ENCODE data around the gene TRMT10A. TPM values are rescaled to one million over a fixed set of nuclear protein-coding genes. Genes with fewer than 3 reads are reported as not detected.

The TRMT10A gene
- total RNA-seq, 1 experiment from 2014 or later, result 6.1 TPM

DNA sequence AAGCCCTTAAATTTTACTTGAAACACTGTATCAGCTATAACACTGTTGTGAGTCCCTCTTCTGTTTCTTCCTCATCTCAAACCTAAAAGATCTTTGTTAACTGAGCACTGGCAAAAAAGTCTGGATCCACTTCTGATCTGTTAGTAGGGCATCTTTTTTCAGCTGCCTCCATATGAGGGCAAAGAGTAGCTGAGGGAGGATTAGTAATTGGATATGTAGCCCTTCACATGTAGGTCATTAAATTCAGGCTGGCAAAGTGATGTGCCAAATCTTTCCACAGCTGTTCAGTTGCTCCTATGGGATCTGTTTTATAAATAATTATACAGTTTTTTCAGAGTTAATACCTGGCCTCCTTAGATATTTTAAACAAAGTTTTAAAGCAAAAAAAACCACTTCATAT lies 1.1 kb upstream of the TRMT10A start:
- DNase-seq, result no peak
- Histone ChIP-seq H4K20me1 (ENCODE audit: insufficient read depth) (no peaks in the 10 kb centered on the region), H2AFZ (peak overlapping the region; percentile 81; the same call in 1 of the 2 replicates), H3K4me2 (peak overlapping the region; percentile 84; the same call in 1 of the 2 replicates), H3K4me1 (replicated peaks; ENCODE audit: insufficient read depth) (0 out of 2 replicates have a peak, but pooled peaks cover 9% of the 10 kb centered on the region), H3K79me2 (ENCODE audit: low read depth) (no peaks in the 10 kb centered on the region), H3K9me2 (ENCODE audit: insufficient read depth) (no peaks in the 10 kb centered on the region), H3K4me3 (no peak overlapping the region), H3K27ac (no peak overlapping the region), H3F3A (ENCODE audit: insufficient read depth, low read depth) (peaks cover 16% of the 10 kb centered on the region), H3K36me3 (ENCODE audit: low read depth) (no peaks in the 10 kb centered on the region), H3K27me3 (ENCODE audit: insufficient read depth, low read depth) (no peaks in the 10 kb centered on the region), H3K9me3 (ENCODE audit: insufficient read depth, low read depth) (no peaks in the 10 kb centered on the region)
- BruUV-seq (replicated peaks), result no TSS peak
- TF ChIP-seq, protein P1, sequence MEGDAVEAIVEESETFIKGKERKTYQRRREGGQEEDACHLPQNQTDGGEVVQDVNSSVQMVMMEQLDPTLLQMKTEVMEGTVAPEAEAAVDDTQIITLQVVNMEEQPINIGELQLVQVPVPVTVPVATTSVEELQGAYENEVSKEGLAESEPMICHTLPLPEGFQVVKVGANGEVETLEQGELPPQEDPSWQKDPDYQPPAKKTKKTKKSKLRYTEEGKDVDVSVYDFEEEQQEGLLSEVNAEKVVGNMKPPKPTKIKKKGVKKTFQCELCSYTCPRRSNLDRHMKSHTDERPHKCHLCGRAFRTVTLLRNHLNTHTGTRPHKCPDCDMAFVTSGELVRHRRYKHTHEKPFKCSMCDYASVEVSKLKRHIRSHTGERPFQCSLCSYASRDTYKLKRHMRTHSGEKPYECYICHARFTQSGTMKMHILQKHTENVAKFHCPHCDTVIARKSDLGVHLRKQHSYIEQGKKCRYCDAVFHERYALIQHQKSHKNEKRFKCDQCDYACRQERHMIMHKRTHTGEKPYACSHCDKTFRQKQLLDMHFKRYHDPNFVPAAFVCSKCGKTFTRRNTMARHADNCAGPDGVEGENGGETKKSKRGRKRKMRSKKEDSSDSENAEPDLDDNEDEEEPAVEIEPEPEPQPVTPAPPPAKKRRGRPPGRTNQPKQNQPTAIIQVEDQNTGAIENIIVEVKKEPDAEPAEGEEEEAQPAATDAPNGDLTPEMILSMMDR (conservative IDR thresholded peaks at IDR 0.05), result no peak
- no peak for TF ChIP-seq EZH2 (IDR thresholded peaks at IDR 0.05; ENCODE audit: low read depth)
- CTCF ChIA-PET, result no interaction called here
- POLR2A ChIA-PET (ENCODE audit: unreplicated experiment), result interaction anchor here (0.6 kb wide), 1 partner anchor 382 kb away, joined by 9 read pairs; no protein-coding TSS in a partner anchor
- intact Hi-C loops (cut with micrococcal nuclease; ENCODE audit: unreplicated experiment), result no loop called here

DNA sequence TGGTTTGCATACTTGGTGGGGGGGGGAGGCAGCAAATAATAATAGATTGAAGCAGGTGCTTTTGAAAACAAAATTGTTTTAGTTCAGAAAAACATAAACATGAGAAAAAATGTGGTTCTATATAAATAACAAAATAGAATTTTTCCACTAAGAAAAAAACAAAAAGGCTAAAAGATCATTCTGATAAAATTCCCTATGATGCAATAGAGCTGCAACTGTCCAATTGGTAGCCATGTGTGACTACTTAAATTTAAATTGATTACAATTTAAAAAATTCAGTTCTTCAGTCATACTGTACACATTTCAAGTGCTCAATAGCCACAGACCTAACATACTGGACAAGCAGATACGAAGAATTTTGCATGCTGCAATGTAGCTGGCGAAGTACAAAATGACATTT lies 11.0 kb downstream of the TRMT10A start:
- Histone ChIP-seq H3K27me3 (ENCODE audit: insufficient read depth, low read depth) (no peaks in the 10 kb centered on the region), H3K9me3 (ENCODE audit: insufficient read depth, low read depth) (no peaks in the 10 kb centered on the region), H2AFZ (no peak overlapping the region), H3K27ac (no peak overlapping the region), H3F3A (ENCODE audit: insufficient read depth, low read depth) (no peaks in the 10 kb centered on the region), H3K4me3 (no peak overlapping the region), H3K36me3 (ENCODE audit: low read depth) (no peaks in the 10 kb centered on the region), H4K20me1 (ENCODE audit: insufficient read depth) (0 out of 2 replicates have a peak, but pooled peaks cover 4% of the 10 kb centered on the region), H3K4me1 (replicated peaks; ENCODE audit: insufficient read depth) (no peaks in the 10 kb centered on the region), H3K9me2 (ENCODE audit: insufficient read depth) (no peaks in the 10 kb centered on the region), H3K4me2 (no peak overlapping the region), H3K79me2 (ENCODE audit: low read depth) (no peaks in the 10 kb centered on the region)
- DNase-seq, result no peak
- no TSS peak for BruUV-seq (replicated peaks)
- TF ChIP-seq EZH2 (IDR thresholded peaks at IDR 0.05; ENCODE audit: low read depth), result no peak
- TF ChIP-seq, protein P1 (conservative IDR thresholded peaks at IDR 0.05), result no peak
- intact Hi-C loops (cut with micrococcal nuclease; ENCODE audit: unreplicated experiment), result no loop called here
- ChIA-PET POLR2A (ENCODE audit: unreplicated experiment) (no interaction called here), CTCF (no interaction called here)

DNA sequence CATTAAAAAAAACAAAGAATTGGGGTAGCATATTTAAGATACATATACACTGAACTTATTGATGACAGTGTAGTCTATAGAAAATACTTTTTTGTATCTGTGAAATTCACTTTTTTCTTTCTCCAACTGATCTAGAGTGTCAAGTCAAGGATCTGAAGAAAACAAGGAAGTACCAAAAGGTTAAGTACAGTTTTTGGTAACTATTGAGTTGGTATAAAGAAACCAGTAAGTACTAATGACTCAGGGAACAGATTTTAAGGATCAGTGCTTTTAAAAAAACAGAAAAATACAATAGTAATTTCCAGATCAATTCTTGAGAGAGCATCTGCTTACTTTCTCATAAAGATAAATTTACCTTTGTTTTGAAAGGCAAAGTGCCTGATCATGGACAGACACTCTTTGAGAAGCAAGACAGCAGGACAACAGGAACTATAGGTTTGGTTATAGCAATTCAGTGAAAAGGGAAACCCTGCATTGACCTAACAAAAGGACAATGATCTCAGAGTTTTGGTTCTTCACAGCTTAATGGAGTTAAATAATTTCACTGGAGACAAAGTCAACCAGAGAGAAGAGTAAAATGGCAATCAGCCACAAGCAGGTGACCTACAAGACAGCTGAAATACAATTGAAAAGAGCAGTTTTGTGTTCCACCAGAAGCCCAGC lies 23.4 kb downstream of the TRMT10A start:
- no peak for DNase-seq
- Histone ChIP-seq H3K4me1 (replicated peaks; ENCODE audit: insufficient read depth) (no peaks in the 10 kb centered on the region), H3K4me2 (no peak overlapping the region), H3K79me2 (ENCODE audit: low read depth) (no peaks in the 10 kb centered on the region), H3K9me3 (ENCODE audit: insufficient read depth, low read depth) (no peaks in the 10 kb centered on the region), H2AFZ (peak overlapping the region; percentile 34; the same call in 1 of the 2 replicates), H3F3A (ENCODE audit: insufficient read depth, low read depth) (no peaks in the 10 kb centered on the region), H3K9me2 (ENCODE audit: insufficient read depth) (no peaks in the 10 kb centered on the region; the same call in 1 of the 2 replicates), H3K27ac (no peak overlapping the region), H3K36me3 (ENCODE audit: low read depth) (no peaks in the 10 kb centered on the region), H4K20me1 (ENCODE audit: insufficient read depth) (no peaks in the 10 kb centered on the region), H3K27me3 (ENCODE audit: insufficient read depth, low read depth) (no peaks in the 10 kb centered on the region), H3K4me3 (no peak overlapping the region)
- CTCF ChIA-PET, result no interaction called here
- intact Hi-C loops (cut with micrococcal nuclease; ENCODE audit: unreplicated experiment), result no loop called here
- no peak for TF ChIP-seq EZH2 (IDR thresholded peaks at IDR 0.05; ENCODE audit: low read depth)
- TF ChIP-seq, protein P1 (conservative IDR thresholded peaks at IDR 0.05), result no peak
- no TSS peak for BruUV-seq (replicated peaks)
- POLR2A ChIA-PET (ENCODE audit: unreplicated experiment), result no interaction called here

Data from PC-9 (cell line).